ENCODE results near the gene COQ10B. TPM values are rescaled to one million over a fixed set of nuclear protein-coding genes. Genes with fewer than 3 reads are reported as not detected.

Gene COQ10B
- total and polyA plus RNA-seq, 3 donors from 2014 or later, result 16.4 to 18.0 (median 17.9) TPM

Small RNAs within 50 kb of the gene (small RNA-seq; reads per million reads assigned to genes)
- gene RF00394 (0 reads per million in 2 donors), gene RNU6-1029P (0 reads per million in 2 donors)

Other genes starting within 250 kb of the COQ10B start
- 10 to 100 TPM; 11.5 to 14.5 TPM for gene ANKRD44, start 142.8 kb upstream of the COQ10B start, total RNA-seq
- gene ANKRD44, start 142.8 kb upstream of the COQ10B start, polyA plus RNA-seq (ENCODE audit: insufficient read depth, low read depth, low replicate concordance), result 11.2 TPM
- gene SF3B1, start 18.5 kb upstream of the COQ10B start, total RNA-seq, result 100 to 1,000 TPM; 288 to 293 TPM
- 178 TPM for gene SF3B1, start 18.5 kb upstream of the COQ10B start, polyA plus RNA-seq (ENCODE audit: insufficient read depth, low read depth, low replicate concordance)
- gene HSPD1, start 46.3 kb downstream of the COQ10B start, total RNA-seq, result 100 to 1,000 TPM; 107 to 121 TPM
- gene HSPD1, start 46.3 kb downstream of the COQ10B start, polyA plus RNA-seq (ENCODE audit: insufficient read depth, low read depth, low replicate concordance), result 111 TPM
- 10 to 100 TPM; 43.3 to 51.3 TPM for gene HSPE1, start 46.8 kb downstream of the COQ10B start, total RNA-seq
- gene HSPE1, start 46.8 kb downstream of the COQ10B start, polyA plus RNA-seq (ENCODE audit: insufficient read depth, low read depth, low replicate concordance), result 61.8 TPM
- gene MOB4, start 62.5 kb downstream of the COQ10B start, total RNA-seq, result 10 to 100 TPM; 10.7 to 13.8 TPM
- 17.6 TPM for gene MOB4, start 62.5 kb downstream of the COQ10B start, polyA plus RNA-seq (ENCODE audit: insufficient read depth, low read depth, low replicate concordance)
- gene RFTN2, start 222.0 kb downstream of the COQ10B start, total RNA-seq, result 10 to 100 TPM; 16.1 to 25.0 TPM
- 19.8 TPM for gene RFTN2, start 222.0 kb downstream of the COQ10B start, polyA plus RNA-seq (ENCODE audit: insufficient read depth, low read depth, low replicate concordance)